SK-N-SH (cell line): ENCODE measurements around the gene FAM81A. TPM values are rescaled to one million over a fixed set of nuclear protein-coding genes. Genes with fewer than 3 reads are reported as not detected.

Experiments
- CTCF ChIA-PET: fragments of 300-600, 350-600 bp; formaldehyde crosslinking; extraction: SDS; loops from one replicate; lab custom pipeline; 2021; lab: Yijun Ruan, JAX
- POLR2A ChIA-PET: fragments of 350-600 bp; sonication (Branson Sonifier 250); formaldehyde crosslinking; extraction: SDS; loops from one replicate; lab custom pipeline; 2020; ENCODE audit warnings: antibody characterized with exemption, inconsistent platforms; lab: Yijun Ruan, JAX
- DNase-seq: peaks from one replicate; pipeline ENCODE4 v3.0.0; 2012
- H2AFZ ChIP-seq: fragments of 200-600 bp; sonication (generic); 2 replicates; pipeline ENCODE4 v1.8.1; 2016; ENCODE audit warnings: antibody characterized with exemption, mild to moderate bottlenecking, low read depth
- H3F3A ChIP-seq: fragments of 200-600 bp; sonication (generic); replicated peaks from 2 replicates; pipeline ENCODE3; 2016; ENCODE audit warnings: antibody characterized with exemption, mild to moderate bottlenecking; ENCODE audit not compliant: insufficient read depth
- H3K27ac ChIP-seq, 2 experiments: fragments of 200-500 bp in 1 of 2; fragments of 200-600 bp in 1 of 2; sonication (Bioruptor generic) in 1 of 2; sonication (generic), shearing (Covaris generic) in 1 of 2; 2 replicates each; pipeline versions ENCODE4 v1.5.1 to v1.6.1; 2014 to 2016; ENCODE audit warnings: low read depth in 2 of 2, inconsistent platforms in 1 of 2, low read length in 1 of 2, mild to moderate bottlenecking in 1 of 2, mixed read lengths in 1 of 2
- H3K27me3 ChIP-seq: fragments of 200-600 bp; sonication (generic), shearing (Covaris generic); 2 replicates; pipeline ENCODE4 v1.6.1; 2016; ENCODE audit warnings: mixed run types; ENCODE audit not compliant: insufficient read depth
- H3K36me3 ChIP-seq, 2 experiments: fragments of 200-500 bp in 1 of 2; fragments of 200-600 bp in 1 of 2; sonication (Bioruptor generic) in 1 of 2; sonication (generic) in 1 of 2; replicated peaks in 1 of 2; 2 replicates each; pipeline versions ENCODE3 to v1.5.1; 2014 to 2016; ENCODE audit warnings: low read length in 1 of 2, mild to moderate bottlenecking in 1 of 2; ENCODE audit not compliant: insufficient read depth in 2 of 2, control insufficient read depth in 1 of 2
- H3K4me1 ChIP-seq, 2 experiments: fragments of 200-500 bp in 1 of 2; fragments of 200-600 bp in 1 of 2; sonication (Bioruptor generic) in 1 of 2; sonication (generic), shearing (Covaris generic) in 1 of 2; 2 replicates each; pipeline versions ENCODE4 v1.5.1 to v1.6.1; 2014 to 2016; ENCODE audit warnings: low read depth in 1 of 2, low read length in 1 of 2, mixed run types in 1 of 2; ENCODE audit not compliant: insufficient read depth in 2 of 2, control insufficient read depth in 1 of 2
- H3K4me2 ChIP-seq: fragments of 200-600 bp; sonication (generic), shearing (Covaris generic); 2 replicates; pipeline ENCODE4 v1.6.1; 2017; ENCODE audit warnings: mixed run types
- H3K4me3 ChIP-seq, 2 experiments: fragments of 200-500 bp in 1 of 2; fragments of 200-600 bp in 1 of 2; sonication (Bioruptor generic) in 1 of 2; sonication (generic), shearing (Covaris generic) in 1 of 2; 2 replicates each; pipeline versions ENCODE4 v1.5.1 to v1.8.1; 2014 to 2016; ENCODE audit warnings: low read depth in 2 of 2, inconsistent platforms in 1 of 2, low read length in 1 of 2, mild to moderate bottlenecking in 1 of 2, mixed read lengths in 1 of 2, moderate library complexity in 1 of 2
- H3K79me2 ChIP-seq: fragments of 200-600 bp; sonication (generic); 2 replicates; pipeline ENCODE4 v1.8.1; 2017; ENCODE audit warnings: mild to moderate bottlenecking; ENCODE audit not compliant: insufficient read depth
- H3K9ac ChIP-seq: fragments of 200-600 bp; sonication (generic); 2 replicates; pipeline ENCODE4 v1.6.1; 2017; ENCODE audit warnings: mixed run types
- H3K9me2 ChIP-seq: fragments of 200-600 bp; sonication (generic); 2 replicates; pipeline ENCODE4 v1.6.1; 2017; ENCODE audit warnings: mixed run types
- H3K9me3 ChIP-seq: fragments of 200-600 bp; sonication (generic); 2 replicates; pipeline ENCODE4 v1.6.1; 2017; ENCODE audit warnings: mixed run types, mild to moderate bottlenecking, moderate library complexity
- H4K20me1 ChIP-seq: fragments of 200-600 bp; sonication (generic); 2 replicates; pipeline ENCODE4 v1.6.1; 2017; ENCODE audit warnings: mild to moderate bottlenecking, mixed run types; ENCODE audit not compliant: insufficient read depth
- CTCF ChIP-seq: fragments of 200-600 bp; sonication (generic); IDR thresholded peaks from 2 replicates; pipeline ENCODE4 v1.6.1; 2017; ENCODE audit warnings: antibody characterized with exemption, mild to moderate bottlenecking, moderate library complexity
- EZH2phosphoT487 ChIP-seq: fragments of 200-600 bp; sonication (generic); IDR thresholded peaks from 2 replicates; pipeline ENCODE4 v1.6.1; 2017; ENCODE audit warnings: low read depth, mixed run types, mild to moderate bottlenecking, antibody characterized with exemption, moderate library complexity, borderline replicate concordance
- FOSL2 ChIP-seq: IDR thresholded peaks from 2 replicates; pipeline ENCODE4 v1.4.0; 2012; ENCODE audit warnings: low read depth, mild to moderate bottlenecking, moderate library complexity, borderline replicate concordance
- FOXM1 ChIP-seq: IDR thresholded peaks from 2 replicates; pipeline ENCODE4 v1.4.0; 2012; ENCODE audit warnings: low read depth, mild to moderate bottlenecking
- GABPA ChIP-seq: IDR thresholded peaks from 2 replicates; pipeline ENCODE4 v1.4.0; 2012; ENCODE audit warnings: low read depth, mild to moderate bottlenecking
- GATA2 ChIP-seq: sonication (generic); formaldehyde crosslinking; IDR thresholded peaks from 2 replicates; pipeline ENCODE4 v1.5.0; 2020; ENCODE audit warnings: mild to moderate bottlenecking, missing genetic modification reagents
- IRF3 ChIP-seq: fragments of 150-350 bp; IDR thresholded peaks from 2 replicates; pipeline ENCODE4 v1.6.1; 2016; ENCODE audit warnings: mild to moderate bottlenecking, low read depth, low read length
- MAX ChIP-seq: IDR thresholded peaks from 2 replicates; pipeline ENCODE4 v1.4.0; 2012; ENCODE audit warnings: low read depth
- MEF2A ChIP-seq: IDR thresholded peaks from 2 replicates; pipeline ENCODE4 v1.4.0; 2012; ENCODE audit warnings: low read depth, borderline replicate concordance
- NRF1 ChIP-seq: IDR thresholded peaks from 2 replicates; pipeline ENCODE4 v1.6.1; 2012; ENCODE audit warnings: low read depth, mild to moderate bottlenecking, low read length
- PBX3 ChIP-seq: IDR thresholded peaks from 2 replicates; pipeline ENCODE4; 2012
- POLR2AphosphoS5 ChIP-seq: IDR thresholded peaks from 2 replicates; pipeline ENCODE4 v1.6.1; 2012; ENCODE audit warnings: low read depth, low read length
- RCOR1 ChIP-seq: fragments of 150-350 bp; IDR thresholded peaks from 2 replicates; pipeline ENCODE4 v1.6.1; 2017; ENCODE audit warnings: antibody characterized with exemption, low read length
- REST ChIP-seq: IDR thresholded peaks from 2 replicates; pipeline ENCODE4 v1.6.1; 2012; ENCODE audit warnings: mild to moderate bottlenecking, low read depth, low read length, moderate library complexity
- RXRA ChIP-seq: IDR thresholded peaks from 2 replicates; pipeline ENCODE4 v1.4.0; 2012; ENCODE audit warnings: low read depth, mild to moderate bottlenecking, borderline replicate concordance
- SIN3A ChIP-seq: IDR thresholded peaks from 2 replicates; pipeline ENCODE4 v1.6.1; 2012; ENCODE audit warnings: low read depth, mild to moderate bottlenecking, low read length, moderate library complexity, borderline replicate concordance
- TEAD4 ChIP-seq: IDR thresholded peaks from 2 replicates; pipeline ENCODE4 v1.4.0; 2012; ENCODE audit warnings: mild to moderate bottlenecking, borderline replicate concordance; ENCODE audit not compliant: insufficient read depth
- WGBS: methylation state at CpG from one replicate; pipeline ENCODE4 v1.1.6; 2017; ENCODE audit warnings: low lambda C conversion rate; 5-methylcytosine and 5-hydroxymethylcytosine counted together
- polyA plus RNA-seq, 3 experiments: library from polyadenylated mRNA; depleted of rRNA; stranded (reverse); fragments of >200 nt; gene quantifications; 2 replicates each; pipeline ENCODE4 v1.2.3, GENCODE V29; 2012
- TF ChIP-seq, protein P1 (sequence below): IDR thresholded peaks from 2 replicates; pipeline ENCODE4 v1.4.0; 2012; ENCODE audit warnings: low read depth, borderline replicate concordance
- TF ChIP-seq, protein P2 (sequence below): fragments of 150-350 bp; IDR thresholded peaks from 2 replicates; pipeline ENCODE4 v1.6.1; 2017; ENCODE audit warnings: antibody characterized with exemption, low read length, low read depth, borderline replicate concordance

FAM81A gene
- polyA plus RNA-seq, 1 of the 3 experiments (the other 2 are of a cell fraction): 1.1 TPM

- H4K20me1 ChIP-seq: no peaks in the 10 kb centered on the region
- ChIA-PET POLR2A (no interaction called here), CTCF (no interaction called here)
- H3K4me3 ChIP-seq: no peak overlapping the region
- H3K36me3 ChIP-seq: no peaks in the 10 kb centered on the region
- no peak overlapping the region for H2AFZ ChIP-seq
- no peaks in the 10 kb centered on the region for H3K79me2 ChIP-seq
- H3K9ac ChIP-seq: no peak overlapping the region
- DNase-seq: no peak
- H3F3A ChIP-seq: no peaks in the 10 kb centered on the region
- WGBS: 20% methylated on average over 3 of the region's 3 CpGs
- H3K4me2 ChIP-seq: no peak overlapping the region
- no peaks in the 10 kb centered on the region for H3K9me2 ChIP-seq
- no peaks in the 10 kb centered on the region for H3K4me1 ChIP-seq
- no peak overlapping the region for H3K27ac ChIP-seq
- TF ChIP-seq, protein P1, sequence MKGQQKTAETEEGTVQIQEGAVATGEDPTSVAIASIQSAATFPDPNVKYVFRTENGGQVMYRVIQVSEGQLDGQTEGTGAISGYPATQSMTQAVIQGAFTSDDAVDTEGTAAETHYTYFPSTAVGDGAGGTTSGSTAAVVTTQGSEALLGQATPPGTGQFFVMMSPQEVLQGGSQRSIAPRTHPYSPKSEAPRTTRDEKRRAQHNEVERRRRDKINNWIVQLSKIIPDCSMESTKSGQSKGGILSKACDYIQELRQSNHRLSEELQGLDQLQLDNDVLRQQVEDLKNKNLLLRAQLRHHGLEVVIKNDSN: no peak
- TF ChIP-seq REST (no peak), IRF3 (no peak), GATA2 (CRISPR knock-in tag) (no peak), EZH2phosphoT487 (no peak), TEAD4 (no peak), CTCF (no peak), SIN3A (no peak), PBX3 (no peak), RCOR1 (no peak), FOXM1 (no peak), POLR2AphosphoS5 (no peak), MEF2A (no peak), GABPA (no peak), FOSL2 (no peak), RXRA (no peak), MAX (no peak), NRF1 (no peak)
- TF ChIP-seq, protein P2, sequence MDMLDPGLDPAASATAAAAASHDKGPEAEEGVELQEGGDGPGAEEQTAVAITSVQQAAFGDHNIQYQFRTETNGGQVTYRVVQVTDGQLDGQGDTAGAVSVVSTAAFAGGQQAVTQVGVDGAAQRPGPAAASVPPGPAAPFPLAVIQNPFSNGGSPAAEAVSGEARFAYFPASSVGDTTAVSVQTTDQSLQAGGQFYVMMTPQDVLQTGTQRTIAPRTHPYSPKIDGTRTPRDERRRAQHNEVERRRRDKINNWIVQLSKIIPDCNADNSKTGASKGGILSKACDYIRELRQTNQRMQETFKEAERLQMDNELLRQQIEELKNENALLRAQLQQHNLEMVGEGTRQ: no peak
- TF ChIP-seq, all 33 proteins: peak for 0
- no peaks in the 10 kb centered on the region for H3K27me3 ChIP-seq
- H3K9me3 ChIP-seq: no peaks in the 10 kb centered on the region
Measured at GRCh38 chr15:59396211-59396610, 41.8 kb upstream of the FAM81A start.
